ENCODE data around the gene ARID5B.

The ARID5B gene

GRCh38 chr10:61943674-61944378 is 42.3 kb downstream of the ARID5B start:
- Histone ChIP-seq H3K9ac (no peak overlapping the region), H3K36me3 (ENCODE audit: control insufficient read depth, insufficient read depth, low read length) (no peaks in the 10 kb centered on the region), H2AFZ (no peak overlapping the region), H3K4me3 (ENCODE audit: low read depth, low read length) (no peak overlapping the region), H3K9me3 (ENCODE audit: control insufficient read depth, low read length) (no peaks in the 10 kb centered on the region), H3K4me2 (ENCODE audit: low read length) (no peak overlapping the region), H3K4me1 (no peaks in the 10 kb centered on the region), H3K27ac (peak overlapping the region; percentile 25), H3K27me3 (ENCODE audit: control insufficient read depth, insufficient read depth, low read length) (no peaks in the 10 kb centered on the region), H3K79me2 (no peaks in the 10 kb centered on the region)
- no peak for TF ChIP-seq CTCF (IDR thresholded peaks at IDR 0.05)

GRCh38 chr10:61944410-61945147 is 43.1 kb downstream of the ARID5B start:
- Histone ChIP-seq H3K4me1 (no peaks in the 10 kb centered on the region), H3K27me3 (ENCODE audit: control insufficient read depth, insufficient read depth, low read length) (no peaks in the 10 kb centered on the region), H3K36me3 (ENCODE audit: control insufficient read depth, insufficient read depth, low read length) (no peaks in the 10 kb centered on the region), H3K9me3 (ENCODE audit: control insufficient read depth, low read length) (no peaks in the 10 kb centered on the region), H2AFZ (no peak overlapping the region), H3K79me2 (no peaks in the 10 kb centered on the region), H3K9ac (no peak overlapping the region), H3K4me3 (ENCODE audit: low read depth, low read length) (no peak overlapping the region), H3K27ac (no peak overlapping the region), H3K4me2 (ENCODE audit: low read length) (no peak overlapping the region)
- no peak for TF ChIP-seq CTCF (IDR thresholded peaks at IDR 0.05)

- Histone ChIP-seq H3K79me2 (no peaks in the 10 kb centered on the region), H3K36me3 (ENCODE audit: control insufficient read depth, insufficient read depth, low read length) (no peaks in the 10 kb centered on the region), H2AFZ (no peak overlapping the region), H3K27ac (no peak overlapping the region), H3K4me2 (ENCODE audit: low read length) (no peak overlapping the region), H3K9me3 (ENCODE audit: control insufficient read depth, low read length) (no peaks in the 10 kb centered on the region), H3K9ac (no peak overlapping the region), H3K27me3 (ENCODE audit: control insufficient read depth, insufficient read depth, low read length) (no peaks in the 10 kb centered on the region), H3K4me1 (no peaks in the 10 kb centered on the region), H3K4me3 (ENCODE audit: low read depth, low read length) (no peak overlapping the region)
- no peak for TF ChIP-seq CTCF (IDR thresholded peaks at IDR 0.05)
Observed at GRCh38 chr10:61949687-61950086, 48.2 kb downstream of the ARID5B start.

GRCh38 chr10:61950449-61951143 is 49.1 kb downstream of the ARID5B start:
- Histone ChIP-seq H3K79me2 (no peaks in the 10 kb centered on the region), H3K4me3 (ENCODE audit: low read depth, low read length) (no peak overlapping the region), H3K36me3 (ENCODE audit: control insufficient read depth, insufficient read depth, low read length) (no peaks in the 10 kb centered on the region), H3K27ac (no peak overlapping the region), H3K4me2 (ENCODE audit: low read length) (no peak overlapping the region), H2AFZ (no peak overlapping the region), H3K9ac (no peak overlapping the region), H3K4me1 (no peaks in the 10 kb centered on the region), H3K27me3 (ENCODE audit: control insufficient read depth, insufficient read depth, low read length) (no peaks in the 10 kb centered on the region), H3K9me3 (ENCODE audit: control insufficient read depth, low read length) (no peaks in the 10 kb centered on the region)
- TF ChIP-seq CTCF (IDR thresholded peaks at IDR 0.05): no peak

All from parathyroid adenoma (tissue), 2 donors.